Caco-2 (cell line): ENCODE data around the gene SPOCK1. TPM values are rescaled to one million over a fixed set of nuclear protein-coding genes. Genes with fewer than 3 reads are reported as not detected.

ENCODE experiments used
- BruUV-seq: library from RNA; stranded (reverse); fragments of 400-500 nt; replicated peaks from 2 replicates; lab custom pipeline; 2021; lab: Mats Ljungman, UMichigan
- CTCF ChIA-PET: fragments of 300-600 bp; sonication (Branson Sonifier 250); formaldehyde crosslinking; loops from one replicate; lab custom pipeline; 2022; ENCODE audit warnings: antibody characterized with exemption; lab: Charles Lee
- POLR2A ChIA-PET: fragments of 300-600 bp; sonication (Branson Sonifier 250); formaldehyde crosslinking; loops from one replicate; lab custom pipeline; 2022; ENCODE audit warnings: antibody characterized with exemption; lab: Charles Lee
- DNase-seq, 2 experiments: peaks; one replicate each; pipeline versions ENCODE4 v3.0.0 to v3.0.0-alpha.2; 2020 to 2022
- H3K27me3 ChIP-seq: replicated peaks from 2 replicates; pipeline ENCODE4 v1.6.0; 2011; ENCODE audit warnings: low read length; ENCODE audit not compliant: control insufficient read depth, insufficient read depth
- H3K36me3 ChIP-seq: 2 replicates; pipeline ENCODE4 v1.5.1; 2011; ENCODE audit warnings: low read length; ENCODE audit not compliant: control insufficient read depth, insufficient read depth
- H3K4me1 ChIP-seq: fragments of 250-450 bp; sonication (Bioruptor Pico); 2 replicates; pipeline ENCODE4 v1.5.1; 2020; ENCODE audit warnings: mild to moderate bottlenecking
- H3K4me3 ChIP-seq: 2 replicates; pipeline ENCODE4 v1.5.1; 2011; ENCODE audit warnings: low read depth, mild to moderate bottlenecking, control low read depth, low read length
- H3K9me3 ChIP-seq: fragments of 250-450 bp; sonication (Bioruptor Pico); 2 replicates; pipeline ENCODE4 v1.5.1; 2020; ENCODE audit warnings: mild to moderate bottlenecking, moderate library complexity
- H3K27ac Mint-ChIP-seq: one replicate; pipeline ENCODE4 v1.8.0; 2022; ENCODE audit warnings: mixed read lengths; ENCODE audit not compliant: unreplicated experiment
- H3K27me3 Mint-ChIP-seq: one replicate; pipeline ENCODE4 v1.8.0; 2022; ENCODE audit warnings: mixed read lengths; ENCODE audit not compliant: insufficient read depth, unreplicated experiment
- H3K36me3 Mint-ChIP-seq: one replicate; pipeline ENCODE4 v1.8.0; 2022; ENCODE audit warnings: mild to moderate bottlenecking, mixed read lengths; ENCODE audit not compliant: insufficient read depth, unreplicated experiment
- H3K4me1 Mint-ChIP-seq: one replicate; pipeline ENCODE4 v1.8.0; 2022; ENCODE audit warnings: low read depth, mixed read lengths; ENCODE audit not compliant: unreplicated experiment
- H3K4me3 Mint-ChIP-seq: one replicate; pipeline ENCODE4 v1.8.0; 2022; ENCODE audit warnings: mild to moderate bottlenecking, moderate library complexity, mixed read lengths; ENCODE audit not compliant: unreplicated experiment
- H3K9me3 Mint-ChIP-seq: one replicate; pipeline ENCODE4 v1.8.0; 2022; ENCODE audit warnings: mixed read lengths; ENCODE audit not compliant: unreplicated experiment
- CTCF ChIP-seq, 2 experiments: fragments of 200-600 bp in 1 of 2; IDR thresholded peaks; 1 replicate in 1 of 2; 2 replicates in 1 of 2; pipeline versions ENCODE4 v1.5.1 to v1.8.0; 2011 to 2022; ENCODE audit warnings: antibody characterized with exemption in 1 of 2, control low read depth in 1 of 2, inconsistent platforms in 1 of 2, low read depth in 1 of 2, low read length in 1 of 2, mild to moderate bottlenecking in 1 of 2, moderate library complexity in 1 of 2; ENCODE audit not compliant: insufficient read depth in 1 of 2, severe bottlenecking in 1 of 2, unreplicated experiment in 1 of 2
- intact Hi-C: fragments of 100-400 bp; cut with micrococcal nuclease; formaldehyde crosslinking; loops from one replicate; pipeline ENCODE4 v1.10.0; 2022; ENCODE audit not compliant: unreplicated experiment
- total RNA-seq: library from RNA; stranded (reverse); gene quantifications from 2 replicates; pipeline ENCODE4 v1.2.3, GENCODE V29; 2022

The SPOCK1 gene
- total RNA-seq, 1 experiment from 2014 or later, result not detected

GRCh38 chr5:137272831-137273230, 226.3 kb downstream of the SPOCK1 start:
- H3K9me3 ChIP-seq, result no peaks in the 10 kb centered on the region

DNA sequence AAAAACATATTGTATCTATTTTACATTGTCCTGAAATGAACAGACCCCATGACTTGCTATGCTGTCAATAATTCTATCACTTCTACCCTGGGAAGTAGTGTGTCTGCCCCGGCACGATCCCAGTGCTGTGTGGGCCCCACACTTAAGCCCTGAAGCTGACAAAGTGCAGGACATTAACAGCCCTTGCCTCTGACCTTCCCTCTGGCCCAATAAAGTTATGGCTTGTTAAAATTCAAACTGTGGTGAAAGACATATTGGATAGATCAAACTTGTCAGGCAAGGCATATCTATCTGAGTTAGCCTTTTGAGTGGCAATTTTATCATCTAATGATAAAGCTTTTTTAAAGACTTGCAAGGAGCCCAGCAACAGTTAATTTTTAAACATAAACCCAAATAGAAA, 229.2 kb downstream of the SPOCK1 start:
- Histone ChIP-seq H3K27me3 (no peaks in the 10 kb centered on the region), H3K9me3 (no peaks in the 10 kb centered on the region), H3K36me3 (no peaks in the 10 kb centered on the region), H3K4me3 (no peak overlapping the region), H3K4me1 (no peaks in the 10 kb centered on the region)
- intact Hi-C loops, result no loop called here
- H3K27me3 Mint-ChIP-seq, result peaks cover 3% of the 10 kb centered on the region
- H3K9me3 Mint-ChIP-seq, result no peaks in the 10 kb centered on the region
- no peak for TF ChIP-seq CTCF (IDR thresholded peaks at IDR 0.05; ENCODE audit: insufficient read depth in 1 of 2, low read depth in 1 of 2, low read length in 1 of 2, severe bottlenecking in 1 of 2, unreplicated experiment in 1 of 2)
- no peak overlapping the region for H3K27ac Mint-ChIP-seq
- POLR2A ChIA-PET, result no interaction called here
- DNase-seq, result no peak
- no peak overlapping the region for H3K4me3 Mint-ChIP-seq
- no peaks in the 10 kb centered on the region for H3K36me3 Mint-ChIP-seq
- CTCF ChIA-PET, result no interaction called here
- H3K4me1 Mint-ChIP-seq, result no peaks in the 10 kb centered on the region
- BruUV-seq, result no TSS peak

More at GRCh38 chr5:137272831-137273230, 226.3 kb downstream of the SPOCK1 start:
- Mint-ChIP-seq H3K4me3 (no peak overlapping the region), H3K4me1 (no peaks in the 10 kb centered on the region), H3K9me3 (no peaks in the 10 kb centered on the region), H3K36me3 (no peaks in the 10 kb centered on the region), H3K27ac (no peak overlapping the region), H3K27me3 (peaks cover 7% of the 10 kb centered on the region)
- Histone ChIP-seq H3K36me3 (no peaks in the 10 kb centered on the region), H3K4me3 (no peak overlapping the region), H3K4me1 (no peaks in the 10 kb centered on the region), H3K27me3 (no peaks in the 10 kb centered on the region)
- no peak for TF ChIP-seq CTCF (IDR thresholded peaks at IDR 0.05; ENCODE audit: insufficient read depth in 1 of 2, low read depth in 1 of 2, low read length in 1 of 2, severe bottlenecking in 1 of 2, unreplicated experiment in 1 of 2)
- DNase-seq, result no peak
- BruUV-seq, result no TSS peak
- CTCF ChIA-PET, result no interaction called here
- intact Hi-C loops, result no loop called here
- POLR2A ChIA-PET, result no interaction called here

- Histone ChIP-seq H3K27me3 (no peaks in the 10 kb centered on the region), H3K4me1 (no peaks in the 10 kb centered on the region), H3K36me3 (no peaks in the 10 kb centered on the region), H3K4me3 (no peak overlapping the region), H3K9me3 (no peaks in the 10 kb centered on the region)
- intact Hi-C loops, result no loop called here
- ChIA-PET POLR2A (no interaction called here), CTCF (no interaction called here)
- H3K27me3 Mint-ChIP-seq, result peaks cover 7% of the 10 kb centered on the region
- no peak overlapping the region for H3K27ac Mint-ChIP-seq
- no peaks in the 10 kb centered on the region for H3K36me3 Mint-ChIP-seq
- H3K9me3 Mint-ChIP-seq, result no peaks in the 10 kb centered on the region
- TF ChIP-seq CTCF (IDR thresholded peaks at IDR 0.05; ENCODE audit: insufficient read depth in 1 of 2, low read depth in 1 of 2, low read length in 1 of 2, severe bottlenecking in 1 of 2, unreplicated experiment in 1 of 2), result no peak
- no TSS peak for BruUV-seq
- H3K4me3 Mint-ChIP-seq, result no peak overlapping the region
- H3K4me1 Mint-ChIP-seq, result no peaks in the 10 kb centered on the region
- DNase-seq, result no peak
These were observed 229.9 kb downstream of the SPOCK1 start for GRCh38 chr5:137269274-137269673.
